GM21423 (cell line): ENCODE measurements around the gene UST.
"Not testable (repeated sequence)": the region's sequence is repeated elsewhere in the genome, so short reads cannot be mapped to it uniquely, and the experiment has no call there.

Experiments
- ATAC-seq: cut with Tn5 transposase; IDR thresholded peaks from one replicate; pipeline ENCODE4 v1.9.1; 2021; ENCODE audit warnings: mild to moderate bottlenecking, moderate library complexity; ENCODE audit not compliant: unreplicated experiment

UST gene

GRCh38 chr6:149097794-149098193 is 351.0 kb downstream of the UST start:
- no peak for ATAC-seq

DNA sequence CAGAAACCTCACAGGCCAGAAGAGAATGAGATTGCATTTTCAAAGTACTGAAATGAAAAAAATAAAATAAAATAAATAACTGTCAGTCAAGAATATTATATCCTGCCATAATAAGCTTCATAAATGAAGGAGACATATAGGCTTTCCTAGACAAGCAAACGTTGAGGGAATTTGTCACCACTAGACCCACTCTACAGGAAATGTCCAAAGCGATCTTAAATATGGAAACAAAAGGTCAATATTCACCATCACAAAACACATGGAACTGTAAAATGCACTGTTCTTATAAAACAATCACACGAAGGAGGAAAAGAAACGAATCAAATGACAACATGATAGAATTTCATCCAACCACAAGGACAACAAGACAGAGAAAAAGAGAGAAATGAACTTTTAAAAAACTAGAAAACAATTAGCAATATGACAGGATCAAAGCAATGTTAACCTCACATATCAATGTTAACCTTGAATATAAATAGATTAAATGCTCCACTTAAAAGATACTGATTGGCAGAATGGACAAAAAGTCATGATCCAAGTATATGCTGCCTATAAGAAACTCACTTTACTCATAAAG is 352.0 kb downstream of the UST start:
- no peak for ATAC-seq

DNA sequence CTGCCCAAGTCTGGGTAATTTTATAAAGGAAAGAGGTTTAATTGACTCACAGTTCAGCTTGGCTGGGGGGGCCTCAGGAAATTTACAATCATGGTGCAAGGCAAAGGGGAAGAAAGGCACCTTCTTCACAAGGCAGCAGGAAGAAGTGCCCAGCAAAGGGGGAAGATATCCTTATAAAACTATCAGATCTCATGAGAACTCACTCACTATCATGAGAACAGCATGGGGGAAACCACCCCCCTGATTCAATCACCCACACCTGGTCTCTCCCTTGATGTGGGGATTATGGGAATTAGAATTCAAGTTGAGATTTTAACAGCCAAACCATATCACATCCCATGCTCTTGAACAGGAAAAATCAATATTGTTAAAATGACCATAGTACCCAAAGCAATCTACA is 355.5 kb downstream of the UST start:
- no peak for ATAC-seq

DNA sequence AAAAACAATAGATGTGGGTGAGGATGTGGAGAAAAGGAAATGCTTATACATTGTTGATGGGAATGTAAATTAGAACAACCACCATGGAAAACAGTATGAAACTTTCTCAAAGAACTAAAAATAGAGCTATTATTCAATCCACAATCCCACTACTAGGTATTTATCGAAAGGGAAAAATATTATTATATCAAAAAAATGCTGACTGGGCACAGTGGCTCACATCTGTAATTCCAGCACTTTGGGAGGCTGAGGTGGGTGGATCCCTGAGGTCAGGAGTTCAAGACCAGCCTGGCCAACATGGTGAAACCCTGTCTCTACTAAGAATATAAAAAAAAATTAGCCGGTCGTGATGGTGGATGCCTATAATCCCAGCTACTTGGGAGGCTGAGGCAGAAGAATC is 357.1 kb downstream of the UST start:
- ATAC-seq = not testable (repeated sequence)

- no peak for ATAC-seq
Observed at GRCh38 chr6:149107520-149107919, 360.7 kb downstream of the UST start.

- ATAC-seq = no peak
Observed at GRCh38 chr6:149108038-149108748, 361.4 kb downstream of the UST start.

GRCh38 chr6:149108749-149109100 is 361.9 kb downstream of the UST start:
- ATAC-seq = no peak

DNA sequence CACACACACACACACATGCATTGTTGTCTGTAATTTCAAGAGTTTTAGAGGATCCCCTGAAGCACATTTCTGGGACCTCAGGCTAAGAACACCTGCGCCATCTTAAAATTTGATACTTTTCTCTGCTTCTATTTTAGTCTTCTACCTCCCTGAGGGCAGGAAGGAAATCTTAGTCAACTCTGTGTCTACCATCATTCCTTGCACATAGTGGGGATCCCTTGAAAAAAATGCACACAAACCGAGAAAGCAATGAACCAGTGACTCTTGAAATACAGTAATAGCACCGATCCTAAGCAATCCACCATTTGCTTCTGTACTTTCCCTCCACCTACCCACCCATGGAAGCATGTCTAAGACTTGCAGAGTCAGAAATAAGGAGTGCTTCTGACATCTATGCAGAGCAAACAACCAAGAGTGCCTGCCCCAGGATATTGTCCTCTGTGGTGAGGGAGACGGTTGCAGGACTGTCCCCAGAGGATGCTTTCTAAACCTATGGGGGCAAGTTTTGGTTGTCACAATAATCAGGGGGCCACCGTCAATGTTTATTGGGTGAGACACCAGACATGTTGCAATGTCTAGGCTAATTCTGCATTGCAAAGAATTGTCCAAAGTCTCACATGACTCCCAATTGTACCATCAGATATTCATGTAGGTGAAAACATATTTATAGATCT is 362.7 kb downstream of the UST start:
- ATAC-seq = no peak

DNA sequence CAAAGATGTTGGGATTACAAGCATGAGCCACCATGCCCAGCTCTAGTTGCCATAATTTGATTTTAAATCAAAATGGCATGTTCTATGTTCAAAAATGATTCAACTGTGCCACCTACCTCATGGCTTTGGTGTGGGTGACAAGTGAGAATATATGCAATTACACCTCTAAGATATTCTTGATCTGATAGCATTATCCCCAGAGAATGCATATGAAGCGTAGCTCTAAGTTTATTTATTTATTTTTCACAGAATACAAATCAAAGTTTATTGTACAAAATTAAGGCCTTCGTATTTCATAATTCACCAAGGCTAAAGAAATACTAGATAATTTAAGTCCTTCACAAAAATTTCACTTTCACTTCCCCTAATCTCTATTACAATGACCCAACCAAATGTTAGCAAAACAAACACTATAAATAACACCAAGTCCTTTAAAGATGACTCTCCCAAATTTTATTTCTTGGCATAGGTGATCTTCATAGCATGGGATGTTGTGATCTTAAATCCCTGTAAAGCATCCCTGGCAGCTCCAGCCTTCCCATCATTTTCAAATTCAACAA is 364.8 kb downstream of the UST start:
- ATAC-seq = peak; percentile 42

- no peak for ATAC-seq
Observed at GRCh38 chr6:149112976-149113375, 366.1 kb downstream of the UST start.

DNA sequence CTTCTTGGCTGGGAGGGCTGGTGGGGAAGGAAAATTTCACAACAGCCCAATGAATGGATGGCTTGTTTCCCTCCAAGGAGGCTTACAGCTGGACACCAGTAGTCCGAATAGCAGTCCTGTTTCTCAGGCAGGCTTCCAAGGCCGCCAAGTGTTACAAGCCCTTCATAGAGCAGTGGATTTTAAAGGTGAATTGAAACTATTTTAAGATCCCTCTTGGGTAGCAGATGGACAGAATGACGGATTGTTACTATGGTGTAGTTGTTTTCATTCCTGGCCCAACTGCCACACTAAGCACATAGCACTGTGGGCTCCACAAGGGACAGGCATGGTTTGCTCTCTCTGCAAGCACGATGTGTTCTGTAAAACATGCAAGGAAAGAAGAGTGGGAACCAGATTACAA is 367.3 kb downstream of the UST start:
- no peak for ATAC-seq

DNA sequence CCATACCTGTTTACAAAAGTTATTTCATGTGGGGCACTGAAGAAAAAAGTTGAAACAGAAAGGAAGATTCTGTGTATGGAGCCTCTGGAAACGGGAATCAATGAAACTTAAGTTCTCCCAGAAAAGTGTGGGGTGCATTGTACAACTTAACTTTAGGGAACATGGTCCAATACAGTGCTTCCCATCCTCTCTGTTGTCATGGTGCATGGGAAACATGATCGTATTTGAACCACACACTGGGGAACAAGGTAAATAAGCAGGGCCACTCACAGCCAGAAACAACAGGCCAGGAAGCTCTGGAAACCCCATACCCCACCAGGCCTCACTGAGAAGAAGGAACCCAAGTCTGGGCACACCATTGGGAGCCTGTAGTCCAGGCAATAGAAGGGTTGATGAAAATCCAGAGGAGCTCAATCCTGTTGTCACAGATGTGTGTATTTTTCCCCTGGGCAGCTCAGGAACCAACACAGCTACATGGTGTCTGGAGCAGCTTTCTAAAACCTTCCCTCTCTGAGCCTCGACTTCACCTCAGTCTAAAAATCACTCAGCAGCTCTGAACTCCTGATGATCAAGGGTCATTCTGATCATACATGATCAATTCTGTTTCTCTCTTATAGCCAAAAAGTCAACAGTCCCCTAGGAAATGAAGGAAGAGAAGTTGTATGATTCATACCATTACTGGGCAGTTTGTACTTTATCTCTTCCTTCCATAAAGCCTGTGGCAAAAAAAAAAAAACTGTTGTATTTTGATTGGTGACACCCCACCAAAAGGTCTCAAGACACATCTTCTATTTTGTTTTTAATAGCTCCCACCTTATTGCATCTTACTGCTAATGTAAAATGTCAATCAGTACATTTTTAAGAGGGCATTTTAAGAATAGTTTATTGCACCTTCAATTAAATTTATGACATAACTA is 372.2 kb downstream of the UST start:
- no peak for ATAC-seq

DNA sequence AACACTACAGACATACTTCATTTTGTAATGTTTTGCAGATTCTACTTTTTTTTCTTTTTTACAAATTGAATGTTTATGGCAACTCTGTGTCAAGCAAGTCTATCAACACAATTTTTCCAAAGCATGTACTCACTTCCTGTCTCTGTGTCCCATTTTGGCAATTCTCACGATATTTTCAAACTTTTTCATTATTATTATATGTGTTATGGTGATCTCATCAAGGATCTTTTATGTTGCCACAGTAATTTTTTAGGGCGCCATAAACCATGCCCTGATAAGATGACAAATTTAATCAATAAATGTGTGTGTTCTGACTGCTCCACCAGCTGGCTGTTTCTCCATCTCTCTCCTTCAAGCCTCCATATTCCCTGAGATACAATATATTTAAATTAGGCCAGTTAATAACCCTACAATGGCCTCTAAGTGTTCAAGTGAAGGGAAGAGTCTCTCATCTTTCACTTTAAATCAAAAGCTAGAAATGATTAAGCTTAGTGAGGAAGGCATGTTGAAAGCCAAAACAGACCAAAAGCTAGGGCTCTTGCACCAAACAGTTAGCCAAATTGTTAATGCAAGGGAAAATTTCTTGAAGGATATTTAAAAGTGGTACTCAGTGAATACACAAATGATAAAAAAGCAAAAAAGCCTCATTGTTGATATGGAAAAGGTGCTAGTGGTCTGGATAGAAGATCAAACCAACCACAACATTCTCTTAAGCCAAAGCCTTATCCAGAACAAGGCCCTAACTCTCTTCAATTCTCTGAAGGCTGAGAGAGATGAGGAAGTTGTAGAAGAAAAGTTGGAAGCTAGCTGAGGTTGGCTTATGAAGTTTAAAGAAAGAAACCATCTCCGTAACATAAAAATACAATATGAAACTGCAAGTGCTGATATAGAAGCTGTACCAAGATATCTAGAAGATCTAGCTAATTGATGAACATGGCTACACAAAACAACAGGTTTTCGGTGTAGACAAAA is 376.3 kb downstream of the UST start:
- no peak for ATAC-seq

- no peak for ATAC-seq
Observed at GRCh38 chr6:149125309-149125708, 378.5 kb downstream of the UST start.
